ENCODE results near the gene ABITRAM. TPM values are rescaled to one million over a fixed set of nuclear protein-coding genes. Genes with fewer than 3 reads are reported as not detected.
A peak's percentile ranks its signal among the peaks of the same experiment; 100 is the strongest.
"Not testable (repeated sequence)": the region's sequence is repeated elsewhere in the genome, so short reads cannot be mapped to it uniquely, and the experiment has no call there.

The ABITRAM gene
- total and polyA plus RNA-seq, 3 experiments from 2014 or later, result 13.7 to 15.1 (median 15.1) TPM

DNA sequence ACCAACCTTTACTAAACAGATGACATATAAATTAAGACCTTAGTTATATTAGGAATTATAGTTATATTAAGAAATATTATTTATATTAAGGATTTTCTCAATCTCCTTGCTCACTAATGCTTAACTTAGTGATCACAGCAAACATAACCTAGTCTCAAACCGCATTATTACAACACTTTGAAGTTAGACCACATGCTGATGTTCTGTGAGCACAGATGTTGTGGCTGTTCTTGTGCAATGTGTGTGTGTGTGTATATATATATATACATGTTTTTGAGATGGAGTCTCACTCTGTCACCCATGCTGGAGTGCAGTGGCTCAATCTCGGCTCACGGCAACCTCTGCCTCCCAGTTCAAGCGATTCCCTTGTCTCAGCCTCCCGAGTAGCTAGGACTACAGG lies 20.8 kb upstream of the ABITRAM start:
- ChIA-PET CTCF (interaction anchor here (1.0 kb wide), 1 partner anchor 10 kb away, joined by 3 read pairs; no protein-coding TSS in a partner anchor), POLR2A (no interaction called here)
- Mint-ChIP-seq H3K27ac (peak overlapping the region in 2 of 8 donors; percentile 32 to 42), H3K36me3 (peaks cover 10 to 76% (median 25%) of the 10 kb centered on the region in 3 donors), H3K4me3 (no peak overlapping the region), H3K27me3 (no peaks in the 10 kb centered on the region), H3K4me1 (peaks cover 26 to 37% (median 28%) of the 10 kb centered on the region in 3 donors), H3K9me3 (no peaks in the 10 kb centered on the region)
- Histone ChIP-seq H3K4me1 (ENCODE audit: insufficient read depth, low read length) (peaks cover 15% of the 10 kb centered on the region), H3K27ac (ENCODE audit: low read depth, low read length) (no peak overlapping the region), H3K36me3 (ENCODE audit: insufficient read depth, low read length) (peaks cover 21% of the 10 kb centered on the region), H3K4me3 (ENCODE audit: low read length) (no peak overlapping the region), H3K9me3 (ENCODE audit: low read length) (no peaks in the 10 kb centered on the region), H3K27me3 (ENCODE audit: insufficient read depth, low read length, poor library complexity, severe bottlenecking) (no peaks in the 10 kb centered on the region)
- DNase-seq, result no peak

DNA sequence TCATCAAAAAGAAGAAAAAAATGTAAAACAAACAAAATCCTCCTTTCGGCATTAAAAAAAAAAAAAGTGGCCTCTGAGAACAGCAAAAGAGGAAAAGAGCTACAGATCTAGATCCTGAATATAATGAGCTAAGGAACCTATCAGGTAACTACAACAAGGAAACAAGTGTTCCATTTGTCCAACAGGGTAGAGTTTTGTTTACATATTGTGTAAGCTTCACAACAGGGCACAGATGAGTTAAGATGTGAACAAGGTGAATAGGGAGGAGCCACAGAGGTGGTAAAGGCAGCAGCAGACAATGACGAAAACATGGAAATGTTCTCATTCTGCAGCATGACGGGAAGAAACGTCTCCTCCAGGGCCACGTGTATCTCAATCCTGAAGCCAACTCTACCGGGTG lies 14.7 kb upstream of the ABITRAM start:
- Histone ChIP-seq H3K36me3 (ENCODE audit: insufficient read depth, low read length) (peaks cover 33% of the 10 kb centered on the region), H3K4me1 (ENCODE audit: insufficient read depth, low read length) (no peaks in the 10 kb centered on the region), H3K4me3 (ENCODE audit: low read length) (no peak overlapping the region), H3K9me3 (ENCODE audit: low read length) (no peaks in the 10 kb centered on the region), H3K27me3 (ENCODE audit: insufficient read depth, low read length, poor library complexity, severe bottlenecking) (no peaks in the 10 kb centered on the region), H3K27ac (ENCODE audit: low read depth, low read length) (no peak overlapping the region)
- ChIA-PET POLR2A (no interaction called here), CTCF (no interaction called here)
- H3K4me1 Mint-ChIP-seq, result no peaks in the 10 kb centered on the region
- no peaks in the 10 kb centered on the region for H3K9me3 Mint-ChIP-seq
- no peak overlapping the region for H3K4me3 Mint-ChIP-seq
- H3K27me3 Mint-ChIP-seq, result no peaks in the 10 kb centered on the region
- H3K36me3 Mint-ChIP-seq, result peaks cover 6 to 89% (median 30%) of the 10 kb centered on the region in 3 donors
- DNase-seq, result no peak
- H3K27ac Mint-ChIP-seq, result peak overlapping the region in 3 of 8 donors; percentile 4 to 21 (median 5)

DNA sequence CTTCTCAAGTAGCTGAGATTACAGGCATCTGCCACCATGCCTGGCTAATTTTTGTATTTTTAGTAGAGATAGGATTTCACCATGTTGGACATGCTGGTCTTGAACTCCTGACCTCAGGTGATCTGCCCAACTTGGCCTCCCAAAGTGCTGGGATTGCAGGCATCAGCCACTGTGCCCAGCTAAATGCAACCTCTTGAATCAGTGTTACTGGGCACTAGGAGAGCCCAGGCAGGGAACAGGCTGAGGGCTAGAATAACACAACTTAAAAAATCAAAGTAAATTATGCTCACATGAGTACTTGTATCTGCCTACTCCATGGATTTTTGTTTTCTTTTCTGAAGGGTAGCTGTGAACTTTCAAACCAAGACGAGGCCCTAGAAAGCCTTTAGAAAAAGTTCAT lies 13.8 kb upstream of the ABITRAM start:
- H3K27ac ChIP-seq (ENCODE audit: low read depth, low read length); H3K4me3 ChIP-seq (ENCODE audit: low read length); H3K4me1 ChIP-seq (ENCODE audit: insufficient read depth, low read length); H3K27me3 ChIP-seq (ENCODE audit: insufficient read depth, low read length, poor library complexity, severe bottlenecking); H3K9me3 Mint-ChIP-seq; H3K4me3 Mint-ChIP-seq; H3K9me3 ChIP-seq (ENCODE audit: low read length); CTCF ChIA-PET; H3K27me3 Mint-ChIP-seq; DNase-seq; H3K4me1 Mint-ChIP-seq; H3K27ac Mint-ChIP-seq; POLR2A ChIA-PET: not testable (repeated sequence)
- peaks cover 15 to 92% (median 35%) of the 10 kb centered on the region in 3 donors for H3K36me3 Mint-ChIP-seq
- H3K36me3 ChIP-seq (ENCODE audit: insufficient read depth, low read length), result peaks cover 36% of the 10 kb centered on the region

DNA sequence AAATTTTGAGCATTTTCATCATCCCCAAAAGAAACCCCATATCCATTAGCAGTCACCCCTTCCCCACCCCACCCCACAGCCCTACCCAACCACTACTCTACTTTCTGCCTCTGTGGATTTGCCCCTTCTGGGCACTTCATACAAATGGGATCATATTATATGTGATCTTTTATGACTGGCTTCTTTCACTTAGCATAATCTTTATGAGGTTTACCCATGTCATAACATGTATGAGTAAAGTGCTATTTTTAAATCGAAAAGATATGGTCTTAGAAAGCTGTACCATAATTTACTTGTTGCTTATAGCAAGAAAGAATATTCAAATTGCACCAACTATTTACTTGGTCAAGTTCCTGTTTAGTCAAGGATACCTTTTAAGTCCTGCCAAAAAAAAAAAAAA lies 13.0 kb upstream of the ABITRAM start:
- no peak overlapping the region for H3K4me3 Mint-ChIP-seq
- H3K27me3 Mint-ChIP-seq, result no peaks in the 10 kb centered on the region
- no peaks in the 10 kb centered on the region for H3K9me3 Mint-ChIP-seq
- Histone ChIP-seq H3K4me3 (ENCODE audit: low read length) (no peak overlapping the region), H3K27ac (ENCODE audit: low read depth, low read length) (no peak overlapping the region), H3K4me1 (ENCODE audit: insufficient read depth, low read length) (no peaks in the 10 kb centered on the region), H3K36me3 (ENCODE audit: insufficient read depth, low read length) (peaks cover 44% of the 10 kb centered on the region), H3K9me3 (ENCODE audit: low read length) (no peaks in the 10 kb centered on the region), H3K27me3 (ENCODE audit: insufficient read depth, low read length, poor library complexity, severe bottlenecking) (no peaks in the 10 kb centered on the region)
- H3K27ac Mint-ChIP-seq, result no peak overlapping the region
- DNase-seq, result no peak
- peaks cover 21 to 92% (median 35%) of the 10 kb centered on the region in 3 donors for H3K36me3 Mint-ChIP-seq
- ChIA-PET POLR2A (no interaction called here), CTCF (interaction anchor here (0.7 kb wide), 1 partner anchor 13 kb away, joined by 3 read pairs; the partner anchor contains the start of genes ABITRAM and ELP1)
- peaks cover 0 to 3% (median 0%) of the 10 kb centered on the region in 3 donors for H3K4me1 Mint-ChIP-seq

DNA sequence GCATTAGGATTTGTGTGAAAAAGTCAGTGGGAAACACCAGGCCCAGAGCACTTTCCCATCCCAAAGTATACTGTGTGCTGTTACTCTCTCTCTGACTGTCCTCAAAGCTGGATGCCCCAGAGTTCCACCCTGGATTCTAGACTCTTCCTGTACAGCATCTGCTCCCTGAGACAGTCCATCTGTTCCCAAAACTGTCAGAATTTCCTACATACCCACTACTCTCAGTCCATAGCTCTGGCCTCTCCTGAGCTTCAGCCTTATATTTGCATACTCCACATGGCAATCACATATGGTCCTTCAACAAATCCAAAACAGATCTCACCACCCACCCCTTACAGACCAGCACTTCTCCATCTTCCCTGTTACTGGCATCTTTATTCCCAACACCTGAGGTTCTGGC lies 9.7 kb upstream of the ABITRAM start:
- H3K4me1 ChIP-seq (ENCODE audit: insufficient read depth, low read length), result no peaks in the 10 kb centered on the region
- H3K27ac ChIP-seq (ENCODE audit: low read depth, low read length), result no peak overlapping the region
- no peaks in the 10 kb centered on the region for H3K9me3 ChIP-seq (ENCODE audit: low read length)
- Mint-ChIP-seq H3K9me3 (no peaks in the 10 kb centered on the region), H3K4me1 (peaks cover 6 to 18% (median 13%) of the 10 kb centered on the region in 3 donors), H3K4me3 (no peak overlapping the region), H3K27ac (no peak overlapping the region), H3K36me3 (peaks cover 28 to 94% (median 45%) of the 10 kb centered on the region in 3 donors), H3K27me3 (no peaks in the 10 kb centered on the region)
- ChIA-PET POLR2A (no interaction called here), CTCF (no interaction called here)
- H3K4me3 ChIP-seq (ENCODE audit: low read length), result no peak overlapping the region
- H3K27me3 ChIP-seq (ENCODE audit: insufficient read depth, low read length, poor library complexity, severe bottlenecking), result no peaks in the 10 kb centered on the region
- peaks cover 63% of the 10 kb centered on the region for H3K36me3 ChIP-seq (ENCODE audit: insufficient read depth, low read length)
- no peak for DNase-seq

DNA sequence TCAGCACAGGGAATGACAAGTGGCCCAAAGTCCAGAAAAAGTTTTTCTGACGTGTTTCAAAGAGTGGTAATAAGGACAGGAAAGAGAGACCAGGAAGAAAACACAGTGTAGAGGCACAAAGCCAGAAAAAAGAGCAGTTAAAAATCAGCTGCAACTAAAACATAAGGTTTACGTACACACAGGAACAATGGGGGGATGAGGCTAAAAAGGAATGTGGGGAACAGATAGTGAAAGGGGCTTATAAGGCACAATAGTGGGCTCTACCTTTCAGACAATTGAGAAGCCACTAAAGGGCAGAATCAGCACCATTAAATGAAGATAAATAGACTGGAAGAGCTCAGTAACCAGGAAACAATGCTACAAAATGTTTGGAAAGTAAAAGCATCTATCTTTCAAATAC lies 5.8 kb upstream of the ABITRAM start:
- no peak for DNase-seq
- Mint-ChIP-seq H3K9me3 (no peaks in the 10 kb centered on the region), H3K36me3 (peaks cover 25 to 72% (median 41%) of the 10 kb centered on the region in 3 donors), H3K27ac (no peak overlapping the region), H3K4me3 (peak overlapping the region in 1 of 7 donors; percentile 18), H3K4me1 (peaks cover 27 to 48% (median 46%) of the 10 kb centered on the region in 3 donors), H3K27me3 (no peaks in the 10 kb centered on the region)
- H3K36me3 ChIP-seq (ENCODE audit: insufficient read depth, low read length), result peaks cover 47% of the 10 kb centered on the region
- ChIA-PET CTCF (no interaction called here), POLR2A (no interaction called here)
- no peaks in the 10 kb centered on the region for H3K9me3 ChIP-seq (ENCODE audit: low read length)
- no peaks in the 10 kb centered on the region for H3K27me3 ChIP-seq (ENCODE audit: insufficient read depth, low read length, poor library complexity, severe bottlenecking)
- H3K4me3 ChIP-seq (ENCODE audit: low read length), result no peak overlapping the region
- no peak overlapping the region for H3K27ac ChIP-seq (ENCODE audit: low read depth, low read length)
- peaks cover 17% of the 10 kb centered on the region for H3K4me1 ChIP-seq (ENCODE audit: insufficient read depth, low read length)

DNA sequence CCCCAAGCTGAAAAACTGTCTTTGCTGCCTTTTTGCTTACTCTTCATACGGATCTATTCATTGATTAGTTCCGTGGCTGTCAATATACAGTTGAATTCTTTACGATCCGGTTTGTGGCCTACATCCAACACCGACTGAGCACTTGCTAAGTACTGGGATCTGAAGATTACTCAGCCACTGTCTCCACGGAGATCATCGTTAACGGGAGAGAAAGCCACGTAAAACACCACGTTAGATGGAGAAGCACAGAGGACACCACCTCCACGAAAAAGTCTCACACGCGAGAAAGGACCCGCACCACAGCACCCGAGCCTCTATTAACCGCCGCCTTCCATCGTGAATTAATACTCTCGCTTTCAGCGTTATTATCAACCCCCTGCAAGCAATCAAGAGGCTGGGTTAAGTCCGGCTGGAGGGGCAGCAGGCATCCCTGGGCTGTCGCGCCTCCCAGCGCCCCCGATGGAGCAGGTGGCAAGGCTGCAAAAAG lies 926 bp upstream of the ABITRAM start:
- Mint-ChIP-seq H3K4me3 (peak overlapping the region; percentile 96 to 100 (median 98)), H3K4me1 (peaks cover 37 to 65% (median 53%) of the 10 kb centered on the region in 3 donors), H3K9me3 (no peaks in the 10 kb centered on the region), H3K27ac (peak overlapping the region; percentile 87 to 99 (median 98)), H3K36me3 (peaks cover 2 to 46% (median 14%) of the 10 kb centered on the region in 3 donors), H3K27me3 (no peaks in the 10 kb centered on the region)
- H3K36me3 ChIP-seq (ENCODE audit: insufficient read depth, low read length), result peaks cover 11% of the 10 kb centered on the region
- H3K4me3 ChIP-seq (ENCODE audit: low read length), result peak overlapping the region; percentile 93
- peaks cover 29% of the 10 kb centered on the region for H3K4me1 ChIP-seq (ENCODE audit: insufficient read depth, low read length)
- POLR2A ChIA-PET, result no interaction called here
- H3K9me3 ChIP-seq (ENCODE audit: low read length), result no peaks in the 10 kb centered on the region
- DNase-seq, result no peak
- H3K27ac ChIP-seq (ENCODE audit: low read depth, low read length), result peak overlapping the region; percentile 90
- no peaks in the 10 kb centered on the region for H3K27me3 ChIP-seq (ENCODE audit: insufficient read depth, low read length, poor library complexity, severe bottlenecking)
- CTCF ChIA-PET, result interaction anchor here (1.5 kb wide), 1 partner anchor 12 kb away, joined by 3 read pairs; no protein-coding TSS in a partner anchor

DNA sequence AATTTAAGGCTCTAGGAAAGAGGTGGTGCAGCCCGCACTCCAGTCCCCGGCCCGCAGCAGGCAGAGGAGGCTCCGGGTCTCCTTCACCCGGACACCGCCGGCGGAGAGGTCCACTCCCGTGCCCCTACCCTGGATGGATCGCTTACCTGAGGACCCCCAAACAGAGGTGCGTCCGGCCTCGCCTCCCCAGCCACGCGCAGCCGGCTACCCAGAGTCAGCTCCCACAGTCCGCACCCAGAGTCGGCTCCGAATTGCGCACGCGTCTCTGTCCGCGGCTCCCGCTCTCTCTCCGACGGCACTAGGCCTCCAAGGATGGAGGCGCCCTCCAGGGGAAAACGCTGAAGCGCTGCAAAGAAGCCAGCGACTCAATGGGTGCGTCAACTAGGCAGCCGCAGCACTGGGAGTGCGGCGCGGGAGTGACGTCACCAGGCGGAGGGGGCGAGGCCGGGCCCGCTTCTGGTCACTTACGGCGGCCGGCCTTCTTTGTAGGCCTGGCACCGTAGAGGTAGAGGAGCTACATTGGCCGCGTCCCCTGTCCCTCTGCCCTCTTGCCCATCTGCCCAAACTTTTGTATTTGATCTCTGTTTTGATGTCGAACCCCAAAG lies 380 bp upstream of the ABITRAM start, which contains the start of gene ELP1:
Gene ELP1, minus strand, starts transcription at position 407 of the 605 bp plus-strand sequence. CDS start 2,978 bp downstream, outside the sequence.
- CTCF ChIA-PET, result interaction anchor here (1.5 kb wide), 1 partner anchor 12 kb away, joined by 3 read pairs; no protein-coding TSS in a partner anchor
- Histone ChIP-seq H3K4me1 (ENCODE audit: insufficient read depth, low read length) (peaks cover 29% of the 10 kb centered on the region), H3K9me3 (ENCODE audit: low read length) (no peaks in the 10 kb centered on the region), H3K27me3 (ENCODE audit: insufficient read depth, low read length, poor library complexity, severe bottlenecking) (no peaks in the 10 kb centered on the region), H3K27ac (ENCODE audit: low read depth, low read length) (peak within 1 kb of the TSS; percentile 90), H3K36me3 (ENCODE audit: insufficient read depth, low read length) (peaks cover 7% of the 10 kb centered on the region), H3K4me3 (ENCODE audit: low read length) (peak within 1 kb of the TSS; percentile 93)
- H3K27ac Mint-ChIP-seq, result peak within 1 kb of the TSS; percentile 87 to 99 (median 98)
- H3K4me1 Mint-ChIP-seq, result peaks cover 35 to 60% (median 48%) of the 10 kb centered on the region in 3 donors
- no peaks in the 10 kb centered on the region for H3K9me3 Mint-ChIP-seq
- POLR2A ChIA-PET, result no interaction called here
- H3K4me3 Mint-ChIP-seq, result peak within 1 kb of the TSS; percentile 96 to 100 (median 98)
- DNase-seq, result peak; percentile 90 to 94 (median 90)
- H3K27me3 Mint-ChIP-seq, result no peaks in the 10 kb centered on the region
- peaks cover 0 to 44% (median 12%) of the 10 kb centered on the region in 3 donors for H3K36me3 Mint-ChIP-seq

Data from CD8-positive, alpha-beta memory T cell (primary cell).